Fibroblast of lung (primary cell): ENCODE results near the gene PAX2.

Experiments
- EZH2 ChIP-seq: IDR thresholded peaks from 2 replicates; pipeline ENCODE4 v1.5.1; 2012; ENCODE audit warnings: low read length, control low read depth, mild to moderate bottlenecking; ENCODE audit errors: missing control alignments
- TF ChIP-seq, protein P1 (sequence below), 2 donors: IDR thresholded peaks in 1 of 2; conservative IDR thresholded peaks in 1 of 2; 1 replicate in 1 of 2; 2 replicates in 1 of 2; pipeline ENCODE4 v1.5.1; 2011 to 2012; ENCODE audit warnings: low read length in 2 of 2, control low read depth in 1 of 2, inconsistent platforms in 1 of 2, low read depth in 1 of 2, mild to moderate bottlenecking in 1 of 2

DNA sequence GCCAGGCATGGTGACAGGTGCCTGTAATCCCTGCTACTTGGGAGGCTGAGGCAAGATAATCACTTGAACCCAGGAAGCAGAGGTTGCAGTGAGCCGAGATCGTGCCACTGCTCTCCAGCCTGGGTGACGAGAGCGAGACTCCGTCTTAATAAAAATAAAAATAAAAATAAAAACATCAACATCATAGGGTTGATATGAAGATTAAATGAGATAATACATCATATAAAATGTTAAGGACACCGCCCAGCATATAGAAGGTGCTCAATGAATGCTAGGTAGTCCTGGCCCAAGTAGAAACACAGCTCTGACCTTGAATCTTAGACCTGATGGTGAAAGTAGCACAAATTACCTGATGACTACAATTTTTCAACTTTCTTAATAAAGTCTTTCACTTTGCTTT, 74.0 kb downstream of the PAX2 start:
- TF ChIP-seq, protein P1, sequence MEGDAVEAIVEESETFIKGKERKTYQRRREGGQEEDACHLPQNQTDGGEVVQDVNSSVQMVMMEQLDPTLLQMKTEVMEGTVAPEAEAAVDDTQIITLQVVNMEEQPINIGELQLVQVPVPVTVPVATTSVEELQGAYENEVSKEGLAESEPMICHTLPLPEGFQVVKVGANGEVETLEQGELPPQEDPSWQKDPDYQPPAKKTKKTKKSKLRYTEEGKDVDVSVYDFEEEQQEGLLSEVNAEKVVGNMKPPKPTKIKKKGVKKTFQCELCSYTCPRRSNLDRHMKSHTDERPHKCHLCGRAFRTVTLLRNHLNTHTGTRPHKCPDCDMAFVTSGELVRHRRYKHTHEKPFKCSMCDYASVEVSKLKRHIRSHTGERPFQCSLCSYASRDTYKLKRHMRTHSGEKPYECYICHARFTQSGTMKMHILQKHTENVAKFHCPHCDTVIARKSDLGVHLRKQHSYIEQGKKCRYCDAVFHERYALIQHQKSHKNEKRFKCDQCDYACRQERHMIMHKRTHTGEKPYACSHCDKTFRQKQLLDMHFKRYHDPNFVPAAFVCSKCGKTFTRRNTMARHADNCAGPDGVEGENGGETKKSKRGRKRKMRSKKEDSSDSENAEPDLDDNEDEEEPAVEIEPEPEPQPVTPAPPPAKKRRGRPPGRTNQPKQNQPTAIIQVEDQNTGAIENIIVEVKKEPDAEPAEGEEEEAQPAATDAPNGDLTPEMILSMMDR (conservative IDR thresholded peaks at IDR 0.05 in 1 of 2, IDR thresholded peaks at IDR 0.05 in 1 of 2; ENCODE audit: low read depth in 1 of 2, low read length in 2 of 2) = no peak
- TF ChIP-seq EZH2 = no peak
